Esophagus squamous epithelium (tissue), 4 donors: ENCODE data around the gene GRAPL.
"Not testable (repeated sequence)": the region's sequence is repeated elsewhere in the genome, so short reads cannot be mapped to it uniquely, and the experiment has no call there.

ENCODE experiments used
- CTCF ChIP-seq, 6 experiments: fragments of 450-650 bp in 4 of 6; fragments of 200-600 bp in 2 of 6; sonication (generic) in 2 of 6; IDR thresholded peaks; one replicate each; pipeline ENCODE4 v1.5.1; 2016 to 2019; ENCODE audit warnings: antibody characterized with exemption in 6 of 6, mild to moderate bottlenecking in 4 of 6, moderate library complexity in 4 of 6
- POLR2A ChIP-seq, 4 donors: fragments of 450-650 bp; IDR thresholded peaks; one replicate each; pipeline ENCODE4 v1.6.1; 2017; ENCODE audit warnings: antibody characterized with exemption in 4 of 4, mild to moderate bottlenecking in 4 of 4, moderate library complexity in 3 of 4

GRCh38 chr17:19111801-19112458 is 15.5 kb upstream of the GRAPL start:
- TF ChIP-seq CTCF (IDR thresholded peaks at IDR 0.05): not testable (repeated sequence)
- peak in 3 of 4 donors; percentile 42 to 100 (median 88) for TF ChIP-seq POLR2A (IDR thresholded peaks at IDR 0.05)
